Lung (tissue), 12 donors: ENCODE measurements around the gene RAPGEF1. TPM values are rescaled to one million over a fixed set of nuclear protein-coding genes. Genes with fewer than 3 reads are reported as not detected.

Source experiments
- ATAC-seq: fragments of 200-7000 bp; cut with Tn5 transposase; one replicate; pipeline ENCODE4 v1.9.1; 2020; ENCODE audit warnings: moderate number of reproducible peaks; ENCODE audit not compliant: insufficient read depth, low FRiP score
- DNase-seq, 3 donors: peaks; one replicate each; pipeline ENCODE4 v3.0.0-alpha.2; 2013 to 2017
- H3K27ac ChIP-seq, 2 donors: one replicate each; pipeline ENCODE4 v1.5.1; 2013; ENCODE audit warnings: mild to moderate bottlenecking in 2 of 2, moderate library complexity in 2 of 2, control low read depth in 1 of 2, inconsistent platforms in 1 of 2, low read depth in 1 of 2, low read length in 1 of 2
- H3K27me3 ChIP-seq, 3 donors: one replicate each; pipeline ENCODE4 v1.5.1; 2013; ENCODE audit warnings: low read length in 2 of 3; ENCODE audit not compliant: control insufficient read depth in 3 of 3, insufficient read depth in 3 of 3
- H3K36me3 ChIP-seq, 4 donors: one replicate each; pipeline ENCODE4 v1.5.1; 2013; ENCODE audit warnings: low read length in 4 of 4, mild to moderate bottlenecking in 1 of 4, moderate library complexity in 1 of 4; ENCODE audit not compliant: control insufficient read depth in 4 of 4, insufficient read depth in 4 of 4
- H3K4me1 ChIP-seq, 5 donors: one replicate each; pipeline ENCODE4 v1.5.1; 2013; ENCODE audit warnings: low read length in 5 of 5, mild to moderate bottlenecking in 2 of 5, moderate library complexity in 1 of 5; ENCODE audit not compliant: control insufficient read depth in 5 of 5, insufficient read depth in 5 of 5
- H3K4me3 ChIP-seq: one replicate; pipeline ENCODE4 v1.5.1; 2013; ENCODE audit warnings: mild to moderate bottlenecking, control low read depth, moderate library complexity
- H3K9ac ChIP-seq, 2 donors: one replicate each; pipeline ENCODE4 v1.5.1; 2013; ENCODE audit warnings: low read length in 2 of 2, control low read depth in 1 of 2; ENCODE audit not compliant: insufficient read depth in 1 of 2
- H3K9me3 ChIP-seq, 4 donors: one replicate each; pipeline ENCODE4 v1.5.1; 2013; ENCODE audit warnings: low read length in 3 of 4, mild to moderate bottlenecking in 1 of 4, moderate library complexity in 1 of 4; ENCODE audit not compliant: control insufficient read depth in 4 of 4, insufficient read depth in 3 of 4
- CTCF ChIP-seq: IDR thresholded peaks from 2 replicates; pipeline ENCODE4 v1.5.1; 2012; ENCODE audit warnings: mild to moderate bottlenecking; ENCODE audit errors: control extremely low read depth, extremely low read depth
- WGBS, 2 donors: extraction: QIAGEN DNeasy Blood & Tissue Kit; methylation state at CpG; one replicate each; pipeline ENCODE4 v1.1.7; 2013; 5-methylcytosine and 5-hydroxymethylcytosine counted together
- polyA plus RNA-seq, 2 donors: library from polyadenylated mRNA; stranded (reverse); fragments of 200-250 nt; gene quantifications; one replicate each; pipeline ENCODE4 v1.2.1, GENCODE V29; 2013
- total RNA-seq, 2 donors: library from RNA; depleted of rRNA in 1 of 2; stranded (reverse); fragments of >200 nt in 1 of 2; gene quantifications; one replicate each; pipeline ENCODE4 v1.2.1, GENCODE V29; 2014 to 2021
- donor health status: control.
- donor health status: control.
- donor health status: Bipolar disorder and iron deficiency.
- donor health status: healthy.
- donor health status: DM: yes; HTN: yes; CAD: no.

The RAPGEF1 gene
- total and polyA plus RNA-seq, 4 donors = 38.9 to 134 (median 55.1) TPM

GRCh38 chr9:131774636-131775035, 34.8 kb upstream of the RAPGEF1 start:
- Histone ChIP-seq H3K4me3 (no peak overlapping the region), H3K27me3 (peaks cover 0 to 6% (median 0%) of the 10 kb centered on the region in 3 donors), H3K4me1 (no peaks in the 10 kb centered on the region), H3K9me3 (peaks cover 0 to 8% (median 0%) of the 10 kb centered on the region in 4 donors), H3K36me3 (no peaks in the 10 kb centered on the region), H3K9ac (no peak overlapping the region), H3K27ac (no peak overlapping the region)
- DNase-seq (no peak), ATAC-seq (no peak)
- no peak for TF ChIP-seq CTCF
- WGBS, 2 donors = 82 to 96% methylated on average over 5 to 6 of the region's 6 CpGs

- ATAC-seq (no peak), DNase-seq (peak; percentile 70 to 85 (median 77))
- Histone ChIP-seq H3K9ac (no peak overlapping the region), H3K27me3 (peaks cover 0 to 6% (median 4%) of the 10 kb centered on the region in 3 donors), H3K9me3 (peaks cover 0 to 8% (median 0%) of the 10 kb centered on the region in 4 donors), H3K27ac (no peak overlapping the region), H3K4me3 (no peak overlapping the region), H3K4me1 (no peaks in the 10 kb centered on the region), H3K36me3 (no peaks in the 10 kb centered on the region)
- WGBS, 2 donors = 21 to 27% methylated on average over 6 of the region's 6 CpGs
- TF ChIP-seq CTCF = no peak
These were observed 34.1 kb upstream of the RAPGEF1 start for GRCh38 chr9:131773911-131774379.

- Histone ChIP-seq H3K9me3 (peaks cover 0 to 5% (median 0%) of the 10 kb centered on the region in 4 donors), H3K9ac (no peak overlapping the region), H3K27me3 (peaks cover 0 to 6% (median 4%) of the 10 kb centered on the region in 3 donors), H3K4me3 (no peak overlapping the region), H3K27ac (no peak overlapping the region), H3K36me3 (no peaks in the 10 kb centered on the region), H3K4me1 (no peaks in the 10 kb centered on the region)
- no peak for ATAC-seq
- no peak for DNase-seq
- TF ChIP-seq CTCF = no peak
- 66 to 82% methylated on average over 3 of the region's 3 CpGs for WGBS, 2 donors
These were observed 33.1 kb upstream of the RAPGEF1 start for GRCh38 chr9:131772940-131773339.

GRCh38 chr9:131771646-131772045, 31.8 kb upstream of the RAPGEF1 start:
- Histone ChIP-seq H3K9me3 (peaks cover 0 to 5% (median 0%) of the 10 kb centered on the region in 4 donors), H3K27me3 (peaks cover 0 to 6% (median 4%) of the 10 kb centered on the region in 3 donors), H3K27ac (no peak overlapping the region), H3K4me1 (no peaks in the 10 kb centered on the region), H3K4me3 (no peak overlapping the region), H3K9ac (no peak overlapping the region), H3K36me3 (no peaks in the 10 kb centered on the region)
- DNase-seq (no peak), ATAC-seq (no peak)
- whole genome bisulfite sequencing, 2 donors = 78 to 87% methylated on average over 3 of the region's 3 CpGs
- TF ChIP-seq CTCF = no peak
